PC-9 (cell line): ENCODE data around the gene TNP2. TPM values are rescaled to one million over a fixed set of nuclear protein-coding genes. Genes with fewer than 3 reads are reported as not detected.
"Not testable (repeated sequence)": the region's sequence is repeated elsewhere in the genome, so short reads cannot be mapped to it uniquely, and the experiment has no call there.

ENCODE experiments used
- BruUV-seq: library from RNA; stranded (reverse); fragments of 400-500 nt; replicated peaks from 2 replicates; lab custom pipeline; 2021; lab: Mats Ljungman, UMichigan
- CTCF ChIA-PET: fragments of 300-600 bp; sonication (Branson Sonifier 250); formaldehyde crosslinking; loops from one replicate; lab custom pipeline; 2022; ENCODE audit warnings: antibody characterized with exemption; lab: Charles Lee
- POLR2A ChIA-PET: fragments of 300-600 bp; sonication (Branson Sonifier 250); formaldehyde crosslinking; loops from one replicate; lab custom pipeline; 2022; ENCODE audit warnings: antibody characterized with exemption; ENCODE audit not compliant: unreplicated experiment; lab: Charles Lee
- DNase-seq, 2 experiments: peaks; one replicate each; pipeline versions ENCODE4 v3.0.0 to v3.0.0-alpha.2; 2015 to 2022; ENCODE audit warnings: mixed read lengths in 1 of 2
- H2AFZ ChIP-seq: fragments of 200-600 bp; sonication (generic); 2 replicates; pipeline ENCODE4 v1.8.1; 2017; ENCODE audit warnings: antibody characterized with exemption
- H3F3A ChIP-seq: fragments of 200-600 bp; sonication (generic); 2 replicates; pipeline ENCODE4 v1.8.1; 2017; ENCODE audit warnings: antibody characterized with exemption, mild to moderate bottlenecking, low read depth; ENCODE audit not compliant: insufficient read depth
- H3K27ac ChIP-seq: fragments of 200-600 bp; sonication (generic); 2 replicates; pipeline ENCODE4 v1.6.1; 2016; ENCODE audit warnings: mixed run types
- H3K27me3 ChIP-seq: fragments of 200-600 bp; sonication (generic); 2 replicates; pipeline ENCODE4 v1.6.1; 2016; ENCODE audit warnings: low read depth, mixed run types; ENCODE audit not compliant: insufficient read depth
- H3K36me3 ChIP-seq: fragments of 200-600 bp; sonication (generic); 2 replicates; pipeline ENCODE4 v1.6.1; 2016; ENCODE audit warnings: low read depth, mixed run types
- H3K4me1 ChIP-seq: fragments of 200-600 bp; sonication (generic); replicated peaks from 2 replicates; pipeline ENCODE4 v1.6.1; 2016; ENCODE audit warnings: mixed run types; ENCODE audit not compliant: insufficient read depth
- H3K4me2 ChIP-seq: fragments of 200-600 bp; sonication (generic); 2 replicates; pipeline ENCODE4 v1.6.1; 2017; ENCODE audit warnings: mixed run types
- H3K4me3 ChIP-seq: fragments of 200-600 bp; sonication (generic); 2 replicates; pipeline ENCODE4 v1.6.1; 2016; ENCODE audit warnings: mixed run types
- H3K79me2 ChIP-seq: fragments of 200-600 bp; sonication (generic); 2 replicates; pipeline ENCODE4 v1.6.1; 2017; ENCODE audit warnings: low read depth, mixed run types
- H3K9me2 ChIP-seq: fragments of 200-600 bp; sonication (generic); 2 replicates; pipeline ENCODE4 v1.8.1; 2017; ENCODE audit warnings: mild to moderate bottlenecking; ENCODE audit not compliant: insufficient read depth
- H3K9me3 ChIP-seq: fragments of 200-600 bp; sonication (generic); 2 replicates; pipeline ENCODE4 v1.8.1; 2016; ENCODE audit warnings: low read depth; ENCODE audit not compliant: insufficient read depth
- H4K20me1 ChIP-seq: fragments of 200-600 bp; sonication (generic); 2 replicates; pipeline ENCODE4 v1.8.1; 2017; ENCODE audit not compliant: insufficient read depth
- CTCF ChIP-seq: fragments of 200-600 bp; sonication (generic); conservative IDR thresholded peaks from 2 replicates; pipeline ENCODE4 v1.6.1; 2017; ENCODE audit warnings: mixed run types, antibody characterized with exemption, mild to moderate bottlenecking, moderate library complexity
- EZH2 ChIP-seq: fragments of 200-600 bp; sonication (generic); IDR thresholded peaks from 2 replicates; pipeline ENCODE4 v1.8.0; 2017; ENCODE audit warnings: antibody characterized with exemption, low read depth
- intact Hi-C: fragments of 100-400 bp; cut with micrococcal nuclease; formaldehyde crosslinking; loops from one replicate; pipeline ENCODE4 v1.10.0; 2022; ENCODE audit not compliant: unreplicated experiment
- total RNA-seq: library from RNA; stranded (reverse); gene quantifications from 2 replicates; pipeline ENCODE4 v1.2.3, GENCODE V29; 2021

Gene TNP2
- total RNA-seq, 1 experiment from 2014 or later: not detected

GRCh38 chr16:11300560-11300892, 31.4 kb upstream of the TNP2 start:
- H3K4me3 ChIP-seq: no peak overlapping the region
- H2AFZ ChIP-seq: no peak overlapping the region
- H3K27ac ChIP-seq: no peak overlapping the region
- no peaks in the 10 kb centered on the region for H3K36me3 ChIP-seq
- no peaks in the 10 kb centered on the region for H3K9me3 ChIP-seq
- peaks cover 10% of the 10 kb centered on the region; the same call in 1 of the 2 replicates for H3F3A ChIP-seq
- no peak overlapping the region for H3K4me2 ChIP-seq
- no peak for DNase-seq
- intact Hi-C loops: no loop called here
- H4K20me1 ChIP-seq: no peaks in the 10 kb centered on the region
- BruUV-seq: no TSS peak
- ChIA-PET POLR2A (no interaction called here), CTCF (no interaction called here)
- no peaks in the 10 kb centered on the region for H3K79me2 ChIP-seq
- H3K27me3 ChIP-seq: no peaks in the 10 kb centered on the region
- H3K4me1 ChIP-seq: peaks cover 19% of the 10 kb centered on the region
- TF ChIP-seq EZH2 (no peak), CTCF (no peak)
- H3K9me2 ChIP-seq: no peaks in the 10 kb centered on the region

GRCh38 chr16:11299865-11300559, 30.9 kb upstream of the TNP2 start:
- Histone ChIP-seq H3K27me3 (no peaks in the 10 kb centered on the region), H3K4me3 (no peak overlapping the region), H2AFZ (no peak overlapping the region), H4K20me1 (no peaks in the 10 kb centered on the region), H3K27ac (no peak overlapping the region), H3F3A (peaks cover 10% of the 10 kb centered on the region; the same call in 1 of the 2 replicates), H3K79me2 (no peaks in the 10 kb centered on the region), H3K4me2 (no peak overlapping the region), H3K9me2 (no peaks in the 10 kb centered on the region), H3K9me3 (no peaks in the 10 kb centered on the region), H3K4me1 (peaks cover 19% of the 10 kb centered on the region), H3K36me3 (no peaks in the 10 kb centered on the region)
- ChIA-PET CTCF (no interaction called here), POLR2A (no interaction called here)
- intact Hi-C loops: loop anchor here (5.0 kb wide), 1 partner anchor 43 kb away; the partner anchor contains the start of gene SOCS1
- no peak for TF ChIP-seq CTCF
- no TSS peak for BruUV-seq
- DNase-seq: no peak

- peaks cover 18% of the 10 kb centered on the region for H3K4me1 ChIP-seq
- POLR2A ChIA-PET, H3K36me3 ChIP-seq, H3K9me3 ChIP-seq, H3K4me2 ChIP-seq, H2AFZ ChIP-seq, H3K79me2 ChIP-seq, BruUV-seq, H3K27ac ChIP-seq, H3K27me3 ChIP-seq, H3K4me3 ChIP-seq, DNase-seq, CTCF ChIA-PET, H3K9me2 ChIP-seq, H3F3A ChIP-seq, H4K20me1 ChIP-seq: not testable (repeated sequence)
- intact Hi-C loops: loop anchor here (5.0 kb wide), 1 partner anchor 42 kb away; the partner anchor contains the start of gene SOCS1
These were observed 29.9 kb upstream of the TNP2 start for GRCh38 chr16:11298950-11299547.
